H1 (cell line): ENCODE data around the gene PRR33.

Experiments
- BRCA1 ChIP-seq: IDR thresholded peaks from 2 replicates; pipeline ENCODE4 v1.6.1; 2012; ENCODE audit warnings: low read depth, low read length, improper control_type of control experiment
- CTCF ChIP-seq, 3 experiments: IDR thresholded peaks; 1 replicate in 2 of 3; 2 replicates in 1 of 3; pipeline versions ENCODE4 v1.5.1 to v1.6.1; 2011; ENCODE audit warnings: low read length in 3 of 3, mild to moderate bottlenecking in 3 of 3, inconsistent platforms in 2 of 3, low read depth in 1 of 3, moderate library complexity in 1 of 3; ENCODE audit not compliant: insufficient read depth in 1 of 3; ENCODE audit errors: control extremely low read depth in 1 of 3
- EZH2 ChIP-seq: fragments of 200-600 bp; sonication (generic); IDR thresholded peaks from 2 replicates; pipeline ENCODE4 v1.7.1; 2012; ENCODE audit warnings: low read depth, mild to moderate bottlenecking, moderate library complexity, low read length, inconsistent platforms; ENCODE audit not compliant: severe bottlenecking
- TCF12 ChIP-seq: IDR thresholded peaks from 2 replicates; pipeline ENCODE4 v1.6.1; 2011; ENCODE audit warnings: low read depth, mild to moderate bottlenecking, low read length
- YY1 ChIP-seq: IDR thresholded peaks from 2 replicates; pipeline ENCODE4 v1.6.1; 2011; ENCODE audit warnings: low read depth, mild to moderate bottlenecking, low read length

GRCh38 chr11:1843098-1843473 is 48.6 kb downstream of the PRR33 start:
- TF ChIP-seq BRCA1 (no peak), TCF12 (no peak), CTCF (IDR thresholded peaks at IDR 0.05; ENCODE audit: control extremely low read depth in 1 of 3, insufficient read depth in 1 of 3, low read depth in 1 of 3, low read length in 3 of 3) (no peak), YY1 (no peak), EZH2 (no peak)
